GM12875 (cell line): ENCODE results near the gene SH3RF2.

ENCODE experiments used
- H3K4me3 ChIP-seq: one replicate; pipeline ENCODE4 v1.5.1; 2011; ENCODE audit warnings: low read depth, low read length, control low read depth
- TF ChIP-seq, protein P1 (sequence below): IDR thresholded peaks from 2 replicates; pipeline ENCODE4 v1.5.1; 2011; ENCODE audit warnings: low read depth, mild to moderate bottlenecking, control low read depth, inconsistent platforms, low read length, moderate library complexity, borderline replicate concordance; ENCODE audit not compliant: insufficient read depth

The SH3RF2 gene

GRCh38 chr5:145921211-145921610 lies 15.2 kb upstream of the SH3RF2 start:
- H3K4me3 ChIP-seq = no peak overlapping the region
- TF ChIP-seq, protein P1, sequence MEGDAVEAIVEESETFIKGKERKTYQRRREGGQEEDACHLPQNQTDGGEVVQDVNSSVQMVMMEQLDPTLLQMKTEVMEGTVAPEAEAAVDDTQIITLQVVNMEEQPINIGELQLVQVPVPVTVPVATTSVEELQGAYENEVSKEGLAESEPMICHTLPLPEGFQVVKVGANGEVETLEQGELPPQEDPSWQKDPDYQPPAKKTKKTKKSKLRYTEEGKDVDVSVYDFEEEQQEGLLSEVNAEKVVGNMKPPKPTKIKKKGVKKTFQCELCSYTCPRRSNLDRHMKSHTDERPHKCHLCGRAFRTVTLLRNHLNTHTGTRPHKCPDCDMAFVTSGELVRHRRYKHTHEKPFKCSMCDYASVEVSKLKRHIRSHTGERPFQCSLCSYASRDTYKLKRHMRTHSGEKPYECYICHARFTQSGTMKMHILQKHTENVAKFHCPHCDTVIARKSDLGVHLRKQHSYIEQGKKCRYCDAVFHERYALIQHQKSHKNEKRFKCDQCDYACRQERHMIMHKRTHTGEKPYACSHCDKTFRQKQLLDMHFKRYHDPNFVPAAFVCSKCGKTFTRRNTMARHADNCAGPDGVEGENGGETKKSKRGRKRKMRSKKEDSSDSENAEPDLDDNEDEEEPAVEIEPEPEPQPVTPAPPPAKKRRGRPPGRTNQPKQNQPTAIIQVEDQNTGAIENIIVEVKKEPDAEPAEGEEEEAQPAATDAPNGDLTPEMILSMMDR = no peak

GRCh38 chr5:145922059-145922458 lies 14.3 kb upstream of the SH3RF2 start:
- no peak overlapping the region for H3K4me3 ChIP-seq
- TF ChIP-seq, protein P1 = no peak

DNA sequence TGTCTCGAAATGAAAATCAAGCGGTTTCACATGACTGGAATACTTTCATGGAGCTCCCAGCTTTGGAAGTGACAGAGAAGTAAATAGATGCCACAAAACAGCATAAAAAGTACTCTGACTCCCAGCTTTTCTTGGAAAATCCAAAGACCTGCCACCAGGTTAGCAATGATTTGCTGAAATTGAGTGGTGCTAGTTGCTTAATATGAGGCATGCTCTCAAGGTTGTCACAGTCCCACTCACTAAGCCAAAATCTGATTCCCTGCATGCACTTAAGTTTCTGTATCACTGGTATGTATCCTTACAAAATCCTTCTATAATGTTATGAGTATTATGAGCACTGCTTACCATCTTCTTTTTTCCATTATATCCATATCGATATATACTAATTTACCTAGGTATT lies 13.0 kb upstream of the SH3RF2 start:
- H3K4me3 ChIP-seq = no peak overlapping the region
- TF ChIP-seq, protein P1 = no peak

DNA sequence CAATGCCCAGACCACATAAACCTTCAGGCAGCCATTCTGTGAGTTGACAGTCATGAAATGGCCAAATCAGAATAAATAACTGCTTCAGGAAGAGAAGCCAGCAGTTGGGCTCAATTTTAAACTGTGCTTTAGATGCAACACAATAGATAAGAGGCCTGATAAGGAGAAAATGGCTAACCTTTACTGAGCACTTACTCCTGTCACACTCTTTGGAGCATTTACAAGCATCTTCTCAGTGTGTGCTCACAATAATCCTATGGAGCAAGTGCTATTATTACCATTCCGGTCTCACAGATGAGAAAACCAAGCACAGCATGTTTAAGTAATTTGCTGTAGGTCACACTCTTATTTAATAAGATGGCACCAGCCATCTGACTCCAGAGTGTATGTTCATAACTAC lies 11.5 kb upstream of the SH3RF2 start:
- no peak overlapping the region for H3K4me3 ChIP-seq
- TF ChIP-seq, protein P1 = no peak

DNA sequence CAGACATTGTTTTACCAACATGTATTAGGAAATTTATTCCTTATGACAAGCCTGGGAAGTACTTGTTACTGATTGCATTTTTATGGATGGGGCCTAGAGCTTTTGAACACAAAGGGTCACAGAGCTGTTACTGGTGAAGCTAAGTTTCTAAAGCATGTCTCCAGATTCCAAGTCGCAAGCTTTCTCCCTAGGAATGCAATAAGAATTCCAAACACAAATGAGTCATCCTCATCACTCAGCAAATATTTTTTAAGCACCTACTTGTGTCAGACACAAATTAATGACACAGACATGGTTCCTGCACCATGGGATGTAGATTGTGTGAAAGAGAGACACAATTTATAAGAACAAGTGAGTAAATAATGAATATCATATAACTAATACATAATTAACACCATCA lies 11.0 kb upstream of the SH3RF2 start:
- TF ChIP-seq, protein P1 = no peak
- no peak overlapping the region for H3K4me3 ChIP-seq

- TF ChIP-seq, protein P1 = no peak
- H3K4me3 ChIP-seq = no peak overlapping the region
These were observed 10.6 kb upstream of the SH3RF2 start for GRCh38 chr5:145925803-145926202.

- H3K4me3 ChIP-seq = no peak overlapping the region
- TF ChIP-seq, protein P1 = no peak
These were observed 4.7 kb upstream of the SH3RF2 start for GRCh38 chr5:145931718-145932117.
